PFSK-1 (cell line): Measurements from ENCODE around the gene FBXO48.

ENCODE experiments used
- FOXP2 ChIP-seq: optimal IDR thresholded peaks from 2 replicates; pipeline ENCODE3; 2011; ENCODE audit warnings: borderline replicate concordance, control low read depth, inconsistent platforms; ENCODE audit not compliant: insufficient read depth; ENCODE audit errors: extremely low read length, extremely low read depth
- POLR2AphosphoS5 ChIP-seq: IDR thresholded peaks from 2 replicates; pipeline ENCODE4 v1.6.1; 2012; ENCODE audit warnings: low read depth, mild to moderate bottlenecking, control low read depth, low read length, moderate library complexity
- REST ChIP-seq, 2 experiments: IDR thresholded peaks; 2 replicates each; pipeline versions ENCODE4 v1.6.1 to v1.8.0; 2011 to 2012; ENCODE audit warnings: low read depth in 2 of 2, low read length in 2 of 2, control low read depth in 1 of 2, inconsistent platforms in 1 of 2, mild to moderate bottlenecking in 1 of 2, moderate library complexity in 1 of 2; ENCODE audit not compliant: insufficient read depth in 1 of 2
- SIN3A ChIP-seq: IDR thresholded peaks from 2 replicates; pipeline ENCODE4 v1.6.1; 2012; ENCODE audit warnings: mild to moderate bottlenecking, low read length, moderate library complexity, borderline replicate concordance; ENCODE audit not compliant: insufficient read depth
- TAF1 ChIP-seq: IDR thresholded peaks from 2 replicates; pipeline ENCODE4 v1.6.1; 2012; ENCODE audit warnings: low read length, control low read depth, borderline replicate concordance; ENCODE audit not compliant: insufficient read depth

FBXO48 gene

GRCh38 chr2:68436270-68436669, 30.8 kb downstream of the FBXO48 start:
- TF ChIP-seq REST (IDR thresholded peaks at IDR 0.05; ENCODE audit: insufficient read depth in 1 of 2, low read depth in 2 of 2, low read length in 2 of 2) (no peak), SIN3A (no peak), TAF1 (no peak), FOXP2 (no peak), POLR2AphosphoS5 (no peak)

- TF ChIP-seq POLR2AphosphoS5, result no peak
- TF ChIP-seq TAF1, result no peak
- TF ChIP-seq SIN3A, result no peak
- no peak for TF ChIP-seq FOXP2
- no peak for TF ChIP-seq REST (IDR thresholded peaks at IDR 0.05; ENCODE audit: insufficient read depth in 1 of 2, low read depth in 2 of 2, low read length in 2 of 2)
Observed at GRCh38 chr2:68435615-68436014, 31.5 kb downstream of the FBXO48 start.

GRCh38 chr2:68434981-68435380, 32.1 kb downstream of the FBXO48 start:
- no peak for TF ChIP-seq POLR2AphosphoS5
- no peak for TF ChIP-seq FOXP2

- TF ChIP-seq SIN3A (no peak), TAF1 (no peak), REST (IDR thresholded peaks at IDR 0.05; ENCODE audit: insufficient read depth in 1 of 2, low read depth in 2 of 2, low read length in 2 of 2) (no peak)
Observed at GRCh38 chr2:68432696-68433658, 34.1 kb downstream of the FBXO48 start.

- no peak for TF ChIP-seq TAF1
- no peak for TF ChIP-seq POLR2AphosphoS5
- TF ChIP-seq FOXP2, result no peak
- no peak for TF ChIP-seq REST (IDR thresholded peaks at IDR 0.05; ENCODE audit: insufficient read depth in 1 of 2, low read depth in 2 of 2, low read length in 2 of 2)
- no peak for TF ChIP-seq SIN3A
Observed at GRCh38 chr2:68431316-68431972, 35.6 kb downstream of the FBXO48 start.
